Measurements from ENCODE around the gene HMBS.
"Not testable (repeated sequence)": the region's sequence is repeated elsewhere in the genome, so short reads cannot be mapped to it uniquely, and the experiment has no call there.

GRCh38 chr11:119139276-119139675, 54.6 kb downstream of the HMBS start:
- not testable (repeated sequence) for TF ChIP-seq POLR2AphosphoS5, CTCF (IDR thresholded peaks at IDR 0.05)
